HG03135 (cell line): ENCODE measurements around the gene SLC26A11.
"Not testable (repeated sequence)": the region's sequence is repeated elsewhere in the genome, so short reads cannot be mapped to it uniquely, and the experiment has no call there.

Experiments used
- ATAC-seq: cut with Tn5 transposase; IDR thresholded peaks from one replicate; pipeline ENCODE4 v1.9.1; 2021; ENCODE audit warnings: mild to moderate bottlenecking, moderate library complexity; ENCODE audit not compliant: unreplicated experiment

Gene SLC26A11

GRCh38 chr17:80237386-80237785 is 17.2 kb downstream of the SLC26A11 start:
- ATAC-seq: no peak

- ATAC-seq: no peak
Observed at GRCh38 chr17:80242505-80242904, 22.3 kb downstream of the SLC26A11 start.

- ATAC-seq: no peak
Observed at GRCh38 chr17:80243526-80244433, 23.6 kb downstream of the SLC26A11 start.

GRCh38 chr17:80244448-80244847 is 24.2 kb downstream of the SLC26A11 start:
- ATAC-seq: not testable (repeated sequence)

GRCh38 chr17:80244871-80245509 is 24.8 kb downstream of the SLC26A11 start:
- ATAC-seq: no peak

- no peak for ATAC-seq
Observed at GRCh38 chr17:80245566-80246265, 25.5 kb downstream of the SLC26A11 start.

- no peak for ATAC-seq
Observed at GRCh38 chr17:80246266-80246681, 26.0 kb downstream of the SLC26A11 start.

GRCh38 chr17:80246726-80247125 is 26.5 kb downstream of the SLC26A11 start:
- no peak for ATAC-seq

- ATAC-seq: no peak
Observed at GRCh38 chr17:80247561-80247960, 27.3 kb downstream of the SLC26A11 start.

GRCh38 chr17:80248001-80248893 is 28.0 kb downstream of the SLC26A11 start:
- no peak for ATAC-seq

- ATAC-seq: no peak
Observed at GRCh38 chr17:80248894-80249710, 28.9 kb downstream of the SLC26A11 start.

GRCh38 chr17:80251966-80252365 is 31.7 kb downstream of the SLC26A11 start:
- ATAC-seq: no peak

- ATAC-seq: no peak
Observed at GRCh38 chr17:80252871-80253270, 32.6 kb downstream of the SLC26A11 start.

GRCh38 chr17:80253631-80254395 is 33.6 kb downstream of the SLC26A11 start:
- no peak for ATAC-seq

GRCh38 chr17:80254396-80255251 is 34.4 kb downstream of the SLC26A11 start:
- peak; percentile 46 for ATAC-seq

- ATAC-seq: no peak
Observed at GRCh38 chr17:80256034-80256350, 35.8 kb downstream of the SLC26A11 start.

- ATAC-seq: no peak
Observed at GRCh38 chr17:80257716-80258213, 37.5 kb downstream of the SLC26A11 start.

- ATAC-seq: not testable (repeated sequence)
Observed at GRCh38 chr17:80258296-80258695, 38.1 kb downstream of the SLC26A11 start.
